ENCODE measurements around the gene PPP4C. TPM values are rescaled to one million over a fixed set of nuclear protein-coding genes. Genes with fewer than 3 reads are reported as not detected.

The PPP4C gene
- total RNA-seq, 1 donor from 2014 or later = 144 TPM

DNA sequence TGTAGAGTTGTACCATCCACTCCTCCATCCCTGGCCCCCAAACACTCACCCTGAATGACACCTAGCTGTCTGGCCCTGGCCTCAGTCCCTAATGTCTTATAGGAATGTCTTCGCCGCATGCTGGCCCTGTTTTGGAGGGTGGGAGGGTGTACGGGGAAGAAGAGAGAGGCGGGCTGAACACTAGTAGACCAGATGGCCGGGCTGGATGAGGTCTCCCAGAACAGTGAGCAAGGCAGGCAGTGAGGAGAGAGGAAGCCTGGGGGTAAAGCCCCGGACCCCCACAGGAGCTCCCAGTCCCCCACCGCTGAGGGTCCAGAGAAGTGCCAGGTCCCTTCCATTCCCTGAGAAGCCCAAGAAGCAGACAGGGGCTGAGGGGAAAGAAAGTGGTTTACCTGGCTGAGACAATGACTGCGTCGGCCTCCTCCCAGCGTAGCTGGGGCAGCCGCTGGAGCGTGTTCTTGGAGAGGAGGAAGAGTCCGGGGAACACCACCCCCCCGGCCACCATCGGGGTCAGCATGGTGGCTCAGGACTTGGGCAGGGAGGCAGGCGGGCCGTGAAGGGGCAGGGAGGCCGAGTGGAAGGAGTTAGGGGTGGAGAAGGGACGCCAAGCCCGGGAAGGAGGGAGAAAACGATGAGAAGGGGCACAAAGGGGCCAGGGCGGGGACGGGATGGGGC, 45.6 kb upstream of the PPP4C start:
- H3K27ac Mint-ChIP-seq = no peak overlapping the region
- DNase-seq (ENCODE audit: low spot score, unreplicated experiment) = no peak
- no peaks in the 10 kb centered on the region for H3K4me1 Mint-ChIP-seq (ENCODE audit: low read depth)
- H3K4me3 Mint-ChIP-seq (ENCODE audit: low read depth) = peak overlapping the region; percentile 42
- peaks cover 63% of the 10 kb centered on the region for H3K27me3 Mint-ChIP-seq
- TF ChIP-seq, protein P1, sequence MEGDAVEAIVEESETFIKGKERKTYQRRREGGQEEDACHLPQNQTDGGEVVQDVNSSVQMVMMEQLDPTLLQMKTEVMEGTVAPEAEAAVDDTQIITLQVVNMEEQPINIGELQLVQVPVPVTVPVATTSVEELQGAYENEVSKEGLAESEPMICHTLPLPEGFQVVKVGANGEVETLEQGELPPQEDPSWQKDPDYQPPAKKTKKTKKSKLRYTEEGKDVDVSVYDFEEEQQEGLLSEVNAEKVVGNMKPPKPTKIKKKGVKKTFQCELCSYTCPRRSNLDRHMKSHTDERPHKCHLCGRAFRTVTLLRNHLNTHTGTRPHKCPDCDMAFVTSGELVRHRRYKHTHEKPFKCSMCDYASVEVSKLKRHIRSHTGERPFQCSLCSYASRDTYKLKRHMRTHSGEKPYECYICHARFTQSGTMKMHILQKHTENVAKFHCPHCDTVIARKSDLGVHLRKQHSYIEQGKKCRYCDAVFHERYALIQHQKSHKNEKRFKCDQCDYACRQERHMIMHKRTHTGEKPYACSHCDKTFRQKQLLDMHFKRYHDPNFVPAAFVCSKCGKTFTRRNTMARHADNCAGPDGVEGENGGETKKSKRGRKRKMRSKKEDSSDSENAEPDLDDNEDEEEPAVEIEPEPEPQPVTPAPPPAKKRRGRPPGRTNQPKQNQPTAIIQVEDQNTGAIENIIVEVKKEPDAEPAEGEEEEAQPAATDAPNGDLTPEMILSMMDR (IDR thresholded peaks at IDR 0.05; ENCODE audit: unreplicated experiment) = no peak
- H3K9me3 Mint-ChIP-seq (ENCODE audit: low read depth) = no peaks in the 10 kb centered on the region
- no peaks in the 10 kb centered on the region for H3K36me3 Mint-ChIP-seq (ENCODE audit: insufficient read depth)

DNA sequence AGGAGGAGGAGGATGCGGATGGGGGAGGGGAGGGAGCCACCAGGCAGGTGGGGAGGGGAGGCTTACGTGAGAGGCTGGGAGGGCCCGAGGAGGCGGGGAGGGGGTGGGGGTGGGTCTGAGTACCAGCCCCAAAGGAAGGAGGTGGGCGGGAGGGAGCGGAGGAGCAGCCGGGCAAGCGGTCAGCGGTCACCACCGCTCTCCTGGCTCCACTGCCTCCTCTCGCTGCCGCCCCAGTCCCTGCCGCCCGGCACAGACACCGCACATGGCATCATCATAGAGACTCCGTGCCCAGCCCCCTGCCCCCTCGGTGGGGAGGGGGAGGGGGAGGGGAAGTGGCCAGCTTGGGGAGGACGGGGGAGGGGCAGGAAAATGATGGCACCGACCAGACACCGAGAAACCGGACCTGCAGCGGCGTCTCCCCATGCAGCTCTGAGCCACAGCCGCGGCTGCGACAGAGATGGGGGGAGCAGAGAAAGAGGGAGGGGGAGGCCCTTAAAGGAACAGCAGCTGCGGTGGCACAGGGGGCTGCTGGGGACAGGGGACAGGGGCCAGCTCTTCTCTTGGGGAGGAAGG, 44.9 kb upstream of the PPP4C start, which contains the start of gene TLCD3B:
TSS of gene TLCD3B (minus strand) at position 431 of the 573 bp plus-strand sequence. CDS start 744 bp downstream, outside the sequence.
- Mint-ChIP-seq H3K4me1 (ENCODE audit: low read depth) (no peaks in the 10 kb centered on the region), H3K36me3 (ENCODE audit: insufficient read depth) (no peaks in the 10 kb centered on the region), H3K4me3 (ENCODE audit: low read depth) (peak within 1 kb of the TSS; percentile 42), H3K27ac (no peak within 1 kb of the TSS), H3K9me3 (ENCODE audit: low read depth) (no peaks in the 10 kb centered on the region), H3K27me3 (peaks cover 70% of the 10 kb centered on the region)
- DNase-seq (ENCODE audit: low spot score, unreplicated experiment) = no peak
- TF ChIP-seq, protein P1 (IDR thresholded peaks at IDR 0.05; ENCODE audit: unreplicated experiment) = no peak

DNA sequence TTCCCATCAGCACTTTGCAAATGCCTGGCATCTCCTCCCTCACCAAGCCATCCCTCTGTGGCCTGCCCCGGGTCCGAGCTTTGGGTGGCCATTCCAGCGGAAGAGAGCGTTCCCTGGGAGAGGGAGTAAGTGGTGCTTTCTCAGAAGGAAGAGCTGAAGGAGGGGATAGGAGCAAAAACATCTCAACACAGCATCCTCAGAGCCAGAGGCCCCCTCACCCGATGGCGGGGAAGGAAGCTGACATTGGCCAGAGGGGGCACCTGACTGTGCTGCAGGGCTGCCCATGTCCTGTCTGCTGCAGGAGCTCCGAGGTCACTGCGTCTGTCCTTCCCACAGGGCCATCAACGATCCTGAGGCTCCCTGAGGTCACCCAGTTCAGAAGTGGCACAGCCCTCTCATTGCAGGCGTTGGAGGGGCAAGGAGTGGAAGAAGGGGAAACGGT, 44.3 kb upstream of the PPP4C start:
- no peaks in the 10 kb centered on the region for H3K4me1 Mint-ChIP-seq (ENCODE audit: low read depth)
- no peak for DNase-seq (ENCODE audit: low spot score, unreplicated experiment)
- no peaks in the 10 kb centered on the region for H3K9me3 Mint-ChIP-seq (ENCODE audit: low read depth)
- no peak overlapping the region for H3K4me3 Mint-ChIP-seq (ENCODE audit: low read depth)
- TF ChIP-seq, protein P1 (IDR thresholded peaks at IDR 0.05; ENCODE audit: unreplicated experiment) = no peak
- no peaks in the 10 kb centered on the region for H3K36me3 Mint-ChIP-seq (ENCODE audit: insufficient read depth)
- no peak overlapping the region for H3K27ac Mint-ChIP-seq
- H3K27me3 Mint-ChIP-seq = peaks cover 73% of the 10 kb centered on the region

DNA sequence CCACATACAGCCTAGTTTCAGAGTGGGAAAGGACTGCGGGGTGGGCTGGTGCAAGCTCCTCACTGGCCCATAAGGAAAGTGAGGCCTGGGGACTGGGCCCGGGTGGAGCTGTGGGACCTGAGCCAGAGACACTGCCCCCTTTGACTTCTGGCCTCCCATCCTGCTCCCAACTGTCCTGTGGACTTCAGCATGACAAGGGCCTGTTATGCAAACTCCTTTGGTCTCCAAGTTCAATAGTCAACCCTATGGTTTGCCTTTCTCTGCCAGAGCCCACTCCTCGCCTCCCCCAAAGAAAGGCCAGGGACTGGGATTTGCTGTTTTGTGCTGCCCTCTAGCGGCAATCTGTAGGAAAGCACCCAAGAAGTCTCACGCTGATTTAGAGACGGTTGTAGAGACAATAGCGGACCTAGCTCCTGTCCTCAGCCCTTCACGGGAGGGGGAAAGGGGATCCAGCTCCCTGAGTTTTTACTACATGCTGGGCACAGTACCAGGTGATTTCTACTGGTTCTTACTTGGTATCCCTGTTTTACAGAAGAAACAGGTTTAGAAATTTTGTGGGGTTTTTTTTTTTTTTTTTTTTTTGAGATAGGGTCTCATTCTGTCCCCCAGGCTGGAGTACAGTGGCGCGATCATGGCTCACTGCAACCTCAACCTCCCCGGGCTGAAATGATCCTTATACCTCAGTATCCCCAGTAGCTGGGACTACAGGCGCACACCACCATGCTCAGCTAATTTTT, 43.5 kb upstream of the PPP4C start:
- TF ChIP-seq, protein P1 (IDR thresholded peaks at IDR 0.05; ENCODE audit: unreplicated experiment) = peak; percentile 77
- peak; percentile 48 for DNase-seq (ENCODE audit: low spot score, unreplicated experiment)
- no peak overlapping the region for H3K4me3 Mint-ChIP-seq (ENCODE audit: low read depth)
- H3K27me3 Mint-ChIP-seq = peaks cover 67% of the 10 kb centered on the region
- H3K4me1 Mint-ChIP-seq (ENCODE audit: low read depth) = no peaks in the 10 kb centered on the region
- H3K9me3 Mint-ChIP-seq (ENCODE audit: low read depth) = no peaks in the 10 kb centered on the region
- no peaks in the 10 kb centered on the region for H3K36me3 Mint-ChIP-seq (ENCODE audit: insufficient read depth)
- H3K27ac Mint-ChIP-seq = no peak overlapping the region

DNA sequence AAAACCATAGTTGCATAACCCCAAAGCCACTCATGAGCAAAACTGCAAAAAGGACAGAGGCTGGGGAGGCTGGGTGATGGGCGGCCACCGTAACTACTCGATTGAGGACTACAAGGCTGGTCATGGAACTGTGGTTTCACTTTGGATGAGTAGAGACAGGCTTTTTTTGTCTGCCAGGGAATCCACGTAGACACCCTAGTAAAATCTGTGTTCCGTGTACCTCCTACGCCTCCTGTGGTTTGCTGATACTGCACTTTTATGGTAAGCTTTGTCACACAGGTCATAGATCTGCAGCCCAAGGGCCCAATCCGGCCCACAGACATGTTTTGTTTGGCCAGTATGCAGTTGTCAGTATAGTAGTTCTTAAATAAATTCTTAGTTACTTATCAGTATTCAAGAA, 42.5 kb upstream of the PPP4C start:
- DNase-seq (ENCODE audit: low spot score, unreplicated experiment) = no peak
- no peak overlapping the region for H3K4me3 Mint-ChIP-seq (ENCODE audit: low read depth)
- peaks cover 1% of the 10 kb centered on the region for H3K4me1 Mint-ChIP-seq (ENCODE audit: low read depth)
- no peak overlapping the region for H3K27ac Mint-ChIP-seq
- no peaks in the 10 kb centered on the region for H3K9me3 Mint-ChIP-seq (ENCODE audit: low read depth)
- peaks cover 64% of the 10 kb centered on the region for H3K27me3 Mint-ChIP-seq
- TF ChIP-seq, protein P1 (IDR thresholded peaks at IDR 0.05; ENCODE audit: unreplicated experiment) = no peak
- H3K36me3 Mint-ChIP-seq (ENCODE audit: insufficient read depth) = no peaks in the 10 kb centered on the region

All from progenitor cell of endocrine pancreas (in vitro differentiated cells).